ENCODE measurements around the gene ALDH7A1. TPM values are rescaled to one million over a fixed set of nuclear protein-coding genes. Genes with fewer than 3 reads are reported as not detected.

ALDH7A1 gene
- total and polyA plus RNA-seq, 3 donors from 2014 or later = 50.0 to 68.3 (median 57.2) TPM

DNA sequence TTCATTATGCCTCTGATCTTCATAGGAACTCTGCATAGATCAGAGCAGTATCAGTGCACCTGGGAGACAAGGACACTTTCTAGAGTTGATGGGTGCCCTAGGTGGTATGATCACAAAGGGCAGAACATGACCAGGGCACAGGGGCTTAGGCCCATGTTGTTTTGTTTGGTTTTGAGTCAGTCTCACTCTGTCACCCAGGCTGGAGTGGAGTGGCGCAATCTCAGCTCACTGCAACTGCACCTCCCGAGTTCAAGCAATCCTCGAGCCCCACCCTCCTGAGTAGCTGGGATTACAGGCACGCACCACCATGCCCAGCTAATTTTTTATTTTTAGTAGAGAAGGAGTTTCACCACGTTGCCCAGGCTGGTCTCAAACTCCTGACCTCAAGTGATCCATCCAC is 17.6 kb downstream of the ALDH7A1 start:
- Histone ChIP-seq H3K4me3 (no peak overlapping the region), H3K4me1 (no peaks in the 10 kb centered on the region), H3K27me3 (no peaks in the 10 kb centered on the region), H3K27ac (no peak overlapping the region), H3K9me3 (no peaks in the 10 kb centered on the region), H3K36me3 (ENCODE audit: low read depth, missing control alignments) (no peaks in the 10 kb centered on the region)
- no peak for DNase-seq
- intact Hi-C loops (cut with DNase I; ENCODE audit: low total_unique reads) = no loop called here
- no peak for TF ChIP-seq POLR2A (IDR thresholded peaks at IDR 0.05)
- TF ChIP-seq, protein P1, sequence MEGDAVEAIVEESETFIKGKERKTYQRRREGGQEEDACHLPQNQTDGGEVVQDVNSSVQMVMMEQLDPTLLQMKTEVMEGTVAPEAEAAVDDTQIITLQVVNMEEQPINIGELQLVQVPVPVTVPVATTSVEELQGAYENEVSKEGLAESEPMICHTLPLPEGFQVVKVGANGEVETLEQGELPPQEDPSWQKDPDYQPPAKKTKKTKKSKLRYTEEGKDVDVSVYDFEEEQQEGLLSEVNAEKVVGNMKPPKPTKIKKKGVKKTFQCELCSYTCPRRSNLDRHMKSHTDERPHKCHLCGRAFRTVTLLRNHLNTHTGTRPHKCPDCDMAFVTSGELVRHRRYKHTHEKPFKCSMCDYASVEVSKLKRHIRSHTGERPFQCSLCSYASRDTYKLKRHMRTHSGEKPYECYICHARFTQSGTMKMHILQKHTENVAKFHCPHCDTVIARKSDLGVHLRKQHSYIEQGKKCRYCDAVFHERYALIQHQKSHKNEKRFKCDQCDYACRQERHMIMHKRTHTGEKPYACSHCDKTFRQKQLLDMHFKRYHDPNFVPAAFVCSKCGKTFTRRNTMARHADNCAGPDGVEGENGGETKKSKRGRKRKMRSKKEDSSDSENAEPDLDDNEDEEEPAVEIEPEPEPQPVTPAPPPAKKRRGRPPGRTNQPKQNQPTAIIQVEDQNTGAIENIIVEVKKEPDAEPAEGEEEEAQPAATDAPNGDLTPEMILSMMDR (IDR thresholded peaks at IDR 0.05) = no peak
- WGBS, 2 donors = 78 to 92% methylated on average over 5 of the region's 5 CpGs

DNA sequence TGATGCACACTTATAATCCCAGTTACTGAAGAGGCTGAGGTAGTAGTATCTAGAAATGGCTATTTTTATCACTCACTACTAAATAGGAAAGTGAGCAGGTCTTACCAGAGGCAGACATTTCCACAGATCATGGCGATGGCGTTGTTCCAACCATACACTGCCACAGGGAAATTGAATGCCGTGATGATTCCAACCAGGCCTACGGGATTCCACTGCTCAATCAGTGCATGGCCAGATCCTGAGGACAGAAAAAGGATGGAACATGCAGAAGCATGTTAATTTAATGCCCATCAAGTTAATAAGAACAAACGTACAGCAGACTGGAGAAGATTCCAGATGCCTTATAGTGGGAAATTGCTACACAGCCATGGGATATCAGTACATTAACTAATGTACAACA is 18.0 kb downstream of the ALDH7A1 start:
- WGBS, 2 donors = 89 to 91% methylated on average over 5 of the region's 5 CpGs
- Histone ChIP-seq H3K27ac (no peak overlapping the region), H3K36me3 (ENCODE audit: low read depth, missing control alignments) (no peaks in the 10 kb centered on the region), H3K27me3 (no peaks in the 10 kb centered on the region), H3K4me1 (no peaks in the 10 kb centered on the region), H3K4me3 (no peak overlapping the region), H3K9me3 (no peaks in the 10 kb centered on the region)
- intact Hi-C loops (cut with DNase I; ENCODE audit: low total_unique reads) = no loop called here
- DNase-seq = no peak
- TF ChIP-seq POLR2A (IDR thresholded peaks at IDR 0.05) = no peak
- TF ChIP-seq, protein P1 (IDR thresholded peaks at IDR 0.05) = no peak

DNA sequence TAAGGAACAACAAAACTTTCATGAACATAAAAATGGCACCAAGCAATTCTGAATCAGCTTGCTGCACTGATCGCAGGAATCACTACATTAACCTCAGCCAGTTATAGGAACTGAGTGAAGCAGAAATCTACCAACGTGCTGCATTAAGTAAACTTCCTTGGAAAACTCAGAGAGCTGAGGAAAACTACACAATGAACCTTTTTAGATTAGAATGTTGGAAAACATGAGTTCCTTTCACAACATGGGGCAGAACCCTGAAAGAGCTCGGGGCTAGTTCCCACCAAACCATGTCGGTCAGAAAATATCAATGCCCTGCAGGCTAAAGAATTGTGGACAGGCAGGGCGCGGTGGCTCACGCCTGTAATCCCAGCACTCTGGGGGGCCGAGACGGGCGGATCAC is 19.4 kb downstream of the ALDH7A1 start:
- Histone ChIP-seq H3K4me1 (no peaks in the 10 kb centered on the region), H3K27me3 (no peaks in the 10 kb centered on the region), H3K36me3 (ENCODE audit: low read depth, missing control alignments) (no peaks in the 10 kb centered on the region), H3K9me3 (no peaks in the 10 kb centered on the region), H3K27ac (no peak overlapping the region), H3K4me3 (no peak overlapping the region)
- TF ChIP-seq, protein P1 (IDR thresholded peaks at IDR 0.05) = no peak
- TF ChIP-seq POLR2A (IDR thresholded peaks at IDR 0.05) = no peak
- intact Hi-C loops (cut with DNase I; ENCODE audit: low total_unique reads) = no loop called here
- 42 to 62% methylated on average over 10 of the region's 10 CpGs for WGBS, 2 donors
- DNase-seq = no peak

DNA sequence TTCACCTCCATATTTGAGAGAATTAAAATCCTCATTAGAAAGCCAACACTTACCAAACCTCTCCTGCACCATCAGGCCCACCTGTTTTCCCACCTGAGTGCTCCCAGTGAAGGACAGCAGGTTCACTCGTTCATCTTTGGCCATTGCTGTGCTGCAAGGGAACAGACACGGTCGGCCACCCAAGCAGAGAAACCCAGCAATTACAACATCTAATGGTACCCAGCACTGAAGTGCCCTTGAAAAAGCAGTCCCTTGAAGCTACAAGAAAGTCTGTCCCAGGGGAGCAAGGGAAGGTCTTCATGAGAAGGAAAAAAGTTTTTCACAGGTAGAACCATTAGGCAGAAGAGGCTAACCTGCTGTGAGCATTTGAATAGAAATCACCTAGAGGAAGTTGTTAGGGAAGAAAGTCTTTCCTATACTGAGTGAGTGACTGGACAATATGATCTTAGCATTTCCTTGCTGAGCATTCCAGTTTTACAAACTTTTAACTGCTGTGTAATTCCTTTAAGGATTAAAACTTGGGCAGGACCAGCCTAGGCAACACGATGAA is 26.7 kb downstream of the ALDH7A1 start:
- Histone ChIP-seq H3K9me3 (no peaks in the 10 kb centered on the region), H3K27ac (no peak overlapping the region), H3K27me3 (no peaks in the 10 kb centered on the region), H3K4me1 (no peaks in the 10 kb centered on the region), H3K36me3 (ENCODE audit: low read depth, missing control alignments) (no peaks in the 10 kb centered on the region), H3K4me3 (no peak overlapping the region)
- no peak for TF ChIP-seq POLR2A (IDR thresholded peaks at IDR 0.05)
- WGBS, 2 donors = 89% methylated on average over 4 of the region's 4 CpGs
- intact Hi-C loops (cut with DNase I; ENCODE audit: low total_unique reads) = no loop called here
- DNase-seq = no peak

DNA sequence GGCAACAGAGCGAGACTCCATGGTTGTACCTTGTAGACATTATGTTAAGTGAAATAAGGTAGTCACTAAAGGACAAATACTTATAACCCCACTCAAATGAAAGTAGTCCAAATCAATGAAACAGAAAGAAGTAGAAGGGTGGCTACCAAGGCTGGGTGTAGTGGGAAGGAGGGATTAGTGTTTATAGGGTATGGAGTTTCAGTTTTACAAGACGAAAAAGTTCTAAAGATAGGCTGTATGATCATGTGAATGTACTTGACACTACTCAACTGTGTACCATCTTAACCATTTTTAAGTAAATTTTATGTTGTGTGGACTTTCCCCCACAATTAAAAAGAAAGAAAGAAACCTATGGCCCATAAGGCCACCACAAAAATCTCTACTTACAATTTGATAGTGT is 32.2 kb downstream of the ALDH7A1 start:
- TF ChIP-seq, protein P1 (IDR thresholded peaks at IDR 0.05) = no peak
- no peak for TF ChIP-seq POLR2A (IDR thresholded peaks at IDR 0.05)
- Histone ChIP-seq H3K4me1 (no peaks in the 10 kb centered on the region), H3K27ac (no peak overlapping the region), H3K9me3 (no peaks in the 10 kb centered on the region), H3K36me3 (ENCODE audit: low read depth, missing control alignments) (no peaks in the 10 kb centered on the region), H3K4me3 (no peak overlapping the region), H3K27me3 (no peaks in the 10 kb centered on the region)
- intact Hi-C loops (cut with DNase I; ENCODE audit: low total_unique reads) = no loop called here
- 90 to 94% methylated on average over 2 of the region's 2 CpGs for WGBS, 2 donors
- DNase-seq = no peak
